Left colon (tissue), 2 donors: ENCODE results near the gene SMG7. TPM values are rescaled to one million over a fixed set of nuclear protein-coding genes. Genes with fewer than 3 reads are reported as not detected.

Experiments used
- ATAC-seq: fragments of 200-7000 bp; cut with Tn5 transposase; one replicate; pipeline ENCODE4 v1.9.1; 2020; ENCODE audit warnings: mild to moderate bottlenecking, moderate library complexity
- DNase-seq, 2 donors: peaks; one replicate each; pipeline ENCODE4 v3.0.0-alpha.2; 2020
- intact Hi-C, 2 donors: fragments of 100-400 bp; cut with DNase I in 1 of 2; cut with micrococcal nuclease in 1 of 2; formaldehyde crosslinking; loops; one replicate each; pipeline versions ENCODE4 v1.11.2 to v1.14.0; 2022; cut with DNase I, micrococcal nuclease
- total RNA-seq, 2 donors: library from RNA; stranded (reverse); fragmentation: NEBNext Ultra II Directional; extraction: Animal tissue kit (Norgen Biotek cat#: 25700); gene quantifications; one replicate each; pipeline ENCODE4 v1.2.1, GENCODE V29; 2021
- donor health status: DM: no; HTN: no; CAD: no.
- donor health status: DM: yes; HTN: yes; CAD: no.

SMG7 gene
- total RNA-seq, 2 donors from 2014 or later = 53.4 to 56.3 TPM

DNA sequence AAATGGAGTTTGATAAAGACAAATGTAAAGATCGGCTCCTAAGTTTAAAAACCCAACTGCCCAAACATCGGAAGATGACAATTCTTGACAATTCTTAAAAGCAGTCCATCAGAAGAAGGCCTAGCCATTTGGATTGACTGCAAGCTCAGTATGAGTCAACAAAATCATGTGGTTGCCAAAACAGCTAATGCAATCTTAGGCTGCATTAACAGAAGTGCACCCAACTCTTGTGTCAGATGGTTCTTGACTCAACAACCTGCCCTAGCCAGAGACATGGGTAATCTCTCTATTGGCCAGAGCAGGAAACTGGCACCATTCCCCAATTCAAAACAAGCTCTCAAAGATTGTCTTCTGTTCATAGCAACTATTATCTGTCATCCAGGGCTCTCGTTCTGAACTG is 127.8 kb downstream of the SMG7 start:
- intact Hi-C loops = no loop called here
- ATAC-seq (no peak), DNase-seq (no peak)

- ATAC-seq (peak; percentile 61), DNase-seq (no peak)
- intact Hi-C loops = no loop called here
Measured at GRCh38 chr1:183600634-183601033, 128.3 kb downstream of the SMG7 start.

DNA sequence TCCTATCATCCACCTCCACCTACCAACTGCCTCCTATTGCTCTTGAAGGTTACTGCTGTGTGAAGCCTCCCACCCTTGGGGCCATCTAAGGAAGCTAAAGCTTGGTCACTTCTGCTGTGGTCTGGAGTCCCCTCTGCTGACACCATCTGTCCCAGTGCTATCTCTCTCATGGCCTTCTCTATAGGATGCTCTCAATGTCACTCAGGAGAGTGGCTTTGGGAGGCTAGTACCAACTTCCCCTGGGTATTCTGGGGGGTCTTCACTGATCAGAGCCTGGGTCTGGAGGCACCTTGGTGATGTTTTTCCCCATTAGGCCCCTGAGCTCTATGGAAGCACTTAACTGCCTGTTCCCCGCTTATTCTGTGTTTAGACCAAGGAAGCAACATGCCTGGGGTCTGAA is 130.2 kb downstream of the SMG7 start:
- intact Hi-C loops = no loop called here
- ATAC-seq (no peak), DNase-seq (no peak)

Other genes with a start within 250 kb of the SMG7 start
- gene NMNAT2, start 54.1 kb upstream of the SMG7 start, total RNA-seq = under 1 TPM; 0.18 to 0.84 TPM
- 1 to 10 TPM; 3.1 to 7.0 TPM for gene NCF2, start 118.0 kb downstream of the SMG7 start, total RNA-seq
- 100 to 1,000 TPM; 153 to 169 TPM for gene ARPC5, start 163.3 kb downstream of the SMG7 start, total RNA-seq
- under 1 TPM in 1 of 2 donors, not detected in 1; 0.25 TPM for gene APOBEC4, start 180.8 kb downstream of the SMG7 start, total RNA-seq